HepG2 (cell line): ENCODE data around the gene GKN1. TPM values are rescaled to one million over a fixed set of nuclear protein-coding genes. Genes with fewer than 3 reads are reported as not detected.
A peak's percentile ranks its signal among the peaks of the same experiment; 100 is the strongest.

Experiments
- KAT2B ChIP-seq: fragments of 150-350 bp; IDR thresholded peaks from 2 replicates; pipeline ENCODE4 v1.6.1; 2014; ENCODE audit warnings: low read depth, low read length, borderline replicate concordance
- SIX4 ChIP-seq: sonication (generic); formaldehyde crosslinking; IDR thresholded peaks from 2 replicates; pipeline ENCODE4 v1.4.0; 2020; ENCODE audit warnings: missing genetic modification reagents
- THYN1 ChIP-seq: sonication (generic); formaldehyde crosslinking; IDR thresholded peaks from 2 replicates; pipeline ENCODE4 v1.8.1; 2023; ENCODE audit warnings: low read depth, mild to moderate bottlenecking, moderate library complexity, missing genetic modification reagents, borderline replicate concordance
- XBP1 ChIP-seq: sonication (generic); formaldehyde crosslinking; IDR thresholded peaks from 2 replicates; pipeline ENCODE4 v1.5.0; 2020; ENCODE audit warnings: missing genetic modification reagents
- ZMYM3 ChIP-seq: sonication (generic); formaldehyde crosslinking; IDR thresholded peaks from 2 replicates; pipeline ENCODE4 v1.5.1; 2020; ENCODE audit warnings: mild to moderate bottlenecking, missing genetic modification reagents
- ZNF234 ChIP-seq: sonication (generic); formaldehyde crosslinking; conservative IDR thresholded peaks from 2 replicates; pipeline ENCODE4 v1.5.1; 2020; ENCODE audit warnings: mild to moderate bottlenecking, missing genetic modification reagents
- ZNF24 ChIP-seq: fragments of 450-650 bp; IDR thresholded peaks from 2 replicates; pipeline ENCODE4 v1.6.1; 2017; ENCODE audit warnings: antibody characterized with exemption, mild to moderate bottlenecking
- ZNF83 ChIP-seq: sonication (generic); formaldehyde crosslinking; IDR thresholded peaks from 2 replicates; pipeline ENCODE4 v1.4.0; 2020; ENCODE audit warnings: missing genetic modification reagents, mild to moderate bottlenecking, borderline replicate concordance
- polyA plus RNA-seq, 8 experiments: library from polyadenylated mRNA; depleted of rRNA in 3 of 8; stranded (reverse) in 7 of 8; unstranded in 1 of 8; fragments of >200 nt; fragmentation: Illumina TruSeq in 4 of 8; extraction: Trizol in 4 of 8; gene quantifications; 2 replicates each; pipeline versions ENCODE4 v1.2.1 to v1.2.3, GENCODE V29; 2011 to 2016; ENCODE audit warnings: low read depth in 4 of 8, missing spikeins in 1 of 8, mixed read lengths in 1 of 8; ENCODE audit not compliant: insufficient read depth in 1 of 8
- total RNA-seq, 5 experiments: library from RNA; depleted of rRNA; stranded (reverse); fragments of >200 nt; fragmentation: Illumina TruSeq; extraction: Trizol; gene quantifications; 2 replicates each; pipeline ENCODE4 v1.2.3, GENCODE V29; 2016; ENCODE audit warnings: low read depth in 1 of 5
- TF ChIP-seq, protein P1 (sequence below): IDR thresholded peaks from 2 replicates; pipeline ENCODE4 v1.6.1; 2018; ENCODE audit warnings: missing genetic modification reagents
- TF ChIP-seq, protein P2 (sequence below): sonication (generic); formaldehyde crosslinking; IDR thresholded peaks from 2 replicates; pipeline ENCODE4 v1.4.0; 2020; ENCODE audit warnings: missing genetic modification reagents
- TF ChIP-seq, protein P3 (sequence below): sonication (generic); formaldehyde crosslinking; IDR thresholded peaks from 2 replicates; pipeline ENCODE4 v1.5.1; 2020; ENCODE audit warnings: mild to moderate bottlenecking, missing genetic modification reagents
- TF ChIP-seq, protein P4 (sequence below): sonication (generic); formaldehyde crosslinking; IDR thresholded peaks from 2 replicates; pipeline ENCODE4 v1.5.0; 2020; ENCODE audit warnings: mild to moderate bottlenecking, missing genetic modification reagents

Gene GKN1
- total and polyA plus RNA-seq, 2 of the 13 experiments (the other 11 are each of a cell fraction or from before 2014, with no cell fraction given), result not detected

DNA sequence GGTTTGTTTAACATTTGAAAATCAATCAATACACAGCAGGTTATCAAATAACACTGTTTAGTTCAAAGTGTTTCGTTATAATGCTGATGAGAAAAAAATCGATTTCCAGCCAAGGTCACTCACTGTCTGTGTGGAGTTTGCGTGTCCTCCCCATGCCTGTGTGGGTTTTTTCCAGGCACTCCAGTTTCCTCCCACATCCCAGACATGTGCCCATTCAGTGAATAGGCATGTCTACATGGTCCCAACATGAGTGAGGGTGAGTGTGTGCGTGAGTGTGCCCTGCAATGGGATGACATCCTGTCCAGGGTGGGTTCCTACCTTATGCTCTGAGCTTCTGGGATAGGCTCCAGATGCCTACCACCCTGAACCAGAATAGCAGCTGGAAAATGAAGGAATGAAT is 13.1 kb upstream of the GKN1 start (continued):
- TF ChIP-seq, protein P1, sequence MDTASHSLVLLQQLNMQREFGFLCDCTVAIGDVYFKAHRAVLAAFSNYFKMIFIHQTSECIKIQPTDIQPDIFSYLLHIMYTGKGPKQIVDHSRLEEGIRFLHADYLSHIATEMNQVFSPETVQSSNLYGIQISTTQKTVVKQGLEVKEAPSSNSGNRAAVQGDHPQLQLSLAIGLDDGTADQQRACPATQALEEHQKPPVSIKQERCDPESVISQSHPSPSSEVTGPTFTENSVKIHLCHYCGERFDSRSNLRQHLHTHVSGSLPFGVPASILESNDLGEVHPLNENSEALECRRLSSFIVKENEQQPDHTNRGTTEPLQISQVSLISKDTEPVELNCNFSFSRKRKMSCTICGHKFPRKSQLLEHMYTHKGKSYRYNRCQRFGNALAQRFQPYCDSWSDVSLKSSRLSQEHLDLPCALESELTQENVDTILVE (CRISPR knock-in tag), result no peak
- TF ChIP-seq, protein P2, sequence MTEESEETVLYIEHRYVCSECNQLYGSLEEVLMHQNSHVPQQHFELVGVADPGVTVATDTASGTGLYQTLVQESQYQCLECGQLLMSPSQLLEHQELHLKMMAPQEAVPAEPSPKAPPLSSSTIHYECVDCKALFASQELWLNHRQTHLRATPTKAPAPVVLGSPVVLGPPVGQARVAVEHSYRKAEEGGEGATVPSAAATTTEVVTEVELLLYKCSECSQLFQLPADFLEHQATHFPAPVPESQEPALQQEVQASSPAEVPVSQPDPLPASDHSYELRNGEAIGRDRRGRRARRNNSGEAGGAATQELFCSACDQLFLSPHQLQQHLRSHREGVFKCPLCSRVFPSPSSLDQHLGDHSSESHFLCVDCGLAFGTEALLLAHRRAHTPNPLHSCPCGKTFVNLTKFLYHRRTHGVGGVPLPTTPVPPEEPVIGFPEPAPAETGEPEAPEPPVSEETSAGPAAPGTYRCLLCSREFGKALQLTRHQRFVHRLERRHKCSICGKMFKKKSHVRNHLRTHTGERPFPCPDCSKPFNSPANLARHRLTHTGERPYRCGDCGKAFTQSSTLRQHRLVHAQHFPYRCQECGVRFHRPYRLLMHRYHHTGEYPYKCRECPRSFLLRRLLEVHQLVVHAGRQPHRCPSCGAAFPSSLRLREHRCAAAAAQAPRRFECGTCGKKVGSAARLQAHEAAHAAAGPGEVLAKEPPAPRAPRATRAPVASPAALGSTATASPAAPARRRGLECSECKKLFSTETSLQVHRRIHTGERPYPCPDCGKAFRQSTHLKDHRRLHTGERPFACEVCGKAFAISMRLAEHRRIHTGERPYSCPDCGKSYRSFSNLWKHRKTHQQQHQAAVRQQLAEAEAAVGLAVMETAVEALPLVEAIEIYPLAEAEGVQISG, result no peak
- TF ChIP-seq XBP1 (CRISPR knock-in tag) (no peak), KAT2B (peak; percentile 90), THYN1 (no peak), ZNF83 (no peak), ZNF234 (CRISPR knock-in tag) (no peak), SIX4 (CRISPR knock-in tag) (no peak), ZMYM3 (CRISPR knock-in tag) (no peak), ZNF24 (no peak)
- TF ChIP-seq, protein P3, sequence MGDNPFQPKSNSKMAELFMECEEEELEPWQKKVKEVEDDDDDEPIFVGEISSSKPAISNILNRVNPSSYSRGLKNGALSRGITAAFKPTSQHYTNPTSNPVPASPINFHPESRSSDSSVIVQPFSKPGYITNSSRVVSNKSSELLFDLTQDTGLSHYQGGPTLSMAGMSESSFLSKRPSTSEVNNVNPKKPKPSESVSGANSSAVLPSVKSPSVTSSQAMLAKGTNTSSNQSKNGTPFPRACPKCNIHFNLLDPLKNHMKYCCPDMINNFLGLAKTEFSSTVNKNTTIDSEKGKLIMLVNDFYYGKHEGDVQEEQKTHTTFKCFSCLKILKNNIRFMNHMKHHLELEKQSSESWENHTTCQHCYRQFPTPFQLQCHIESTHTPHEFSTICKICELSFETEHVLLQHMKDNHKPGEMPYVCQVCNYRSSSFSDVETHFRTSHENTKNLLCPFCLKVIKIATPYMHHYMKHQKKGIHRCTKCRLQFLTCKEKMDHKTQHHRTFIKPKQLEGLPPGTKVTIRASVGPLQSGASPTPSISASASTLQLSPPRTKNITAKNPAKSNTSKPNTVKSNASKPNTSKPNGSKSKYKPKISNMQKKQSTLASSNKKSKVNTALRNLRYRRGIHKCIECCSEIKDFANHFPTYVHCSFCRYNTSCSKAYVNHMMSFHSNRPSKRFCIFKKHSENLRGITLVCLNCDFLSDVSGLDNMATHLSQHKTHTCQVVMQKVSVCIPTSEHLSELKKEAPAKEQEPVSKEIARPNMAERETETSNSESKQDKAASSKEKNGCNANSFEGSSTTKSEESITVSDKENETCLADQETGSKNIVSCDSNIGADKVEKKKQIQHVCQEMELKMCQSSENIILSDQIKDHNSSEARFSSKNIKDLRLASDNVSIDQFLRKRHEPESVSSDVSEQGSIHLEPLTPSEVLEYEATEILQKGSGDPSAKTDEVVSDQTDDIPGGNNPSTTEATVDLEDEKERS, result no peak
- TF ChIP-seq, protein P4, sequence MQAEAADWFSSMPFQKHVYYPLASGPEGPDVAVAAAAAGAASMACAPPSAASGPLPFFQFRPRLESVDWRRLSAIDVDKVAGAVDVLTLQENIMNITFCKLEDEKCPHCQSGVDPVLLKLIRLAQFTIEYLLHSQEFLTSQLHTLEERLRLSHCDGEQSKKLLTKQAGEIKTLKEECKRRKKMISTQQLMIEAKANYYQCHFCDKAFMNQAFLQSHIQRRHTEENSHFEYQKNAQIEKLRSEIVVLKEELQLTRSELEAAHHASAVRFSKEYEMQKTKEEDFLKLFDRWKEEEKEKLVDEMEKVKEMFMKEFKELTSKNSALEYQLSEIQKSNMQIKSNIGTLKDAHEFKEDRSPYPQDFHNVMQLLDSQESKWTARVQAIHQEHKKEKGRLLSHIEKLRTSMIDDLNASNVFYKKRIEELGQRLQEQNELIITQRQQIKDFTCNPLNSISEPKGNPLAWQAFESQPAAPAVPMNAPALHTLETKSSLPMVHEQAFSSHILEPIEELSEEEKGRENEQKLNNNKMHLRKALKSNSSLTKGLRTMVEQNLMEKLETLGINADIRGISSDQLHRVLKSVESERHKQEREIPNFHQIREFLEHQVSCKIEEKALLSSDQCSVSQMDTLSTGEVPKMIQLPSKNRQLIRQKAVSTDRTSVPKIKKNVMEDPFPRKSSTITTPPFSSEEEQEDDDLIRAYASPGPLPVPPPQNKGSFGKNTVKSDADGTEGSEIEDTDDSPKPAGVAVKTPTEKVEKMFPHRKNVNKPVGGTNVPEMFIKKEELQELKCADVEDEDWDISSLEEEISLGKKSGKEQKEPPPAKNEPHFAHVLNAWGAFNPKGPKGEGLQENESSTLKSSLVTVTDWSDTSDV (CRISPR knock-in tag), result no peak
